ENCODE measurements around the gene GBF1. TPM values are rescaled to one million over a fixed set of nuclear protein-coding genes. Genes with fewer than 3 reads are reported as not detected.

Gene GBF1
- total and polyA plus RNA-seq, 2 donors from 2014 or later: 14.4 to 53.3 TPM

- Histone ChIP-seq H3K9me3 (ENCODE audit: control insufficient read depth in 2 of 3, insufficient read depth in 1 of 3, low read length in 3 of 3) (no peaks in the 10 kb centered on the region), H3K4me3 (ENCODE audit: low read length in 3 of 3) (no peak overlapping the region), H3K27ac (ENCODE audit: low read depth in 2 of 2, low read length in 2 of 2) (no peak overlapping the region), H3K36me3 (ENCODE audit: control insufficient read depth in 2 of 3, insufficient read depth in 3 of 3, low read length in 3 of 3) (no peaks in the 10 kb centered on the region), H3K9ac (ENCODE audit: low read length in 3 of 3) (no peak overlapping the region), H3K4me1 (ENCODE audit: control insufficient read depth in 2 of 3, insufficient read depth in 2 of 3, low read depth in 1 of 3, low read length in 3 of 3) (peaks cover 3 to 6% (median 3%) of the 10 kb centered on the region in 3 donors), H3K27me3 (ENCODE audit: control insufficient read depth, insufficient read depth, low read length) (no peaks in the 10 kb centered on the region)
- no peak for FAIRE-seq
- intact Hi-C loops (cut with DNase I): no loop called here
- no peak for DNase-seq
- no peak for TF ChIP-seq CTCF (IDR thresholded peaks at IDR 0.05; ENCODE audit: borderline replicate concordance, extremely low read depth, insufficient read depth)
Measured at GRCh38 chr10:102326031-102326430, 80.7 kb downstream of the GBF1 start.

GRCh38 chr10:102327002-102327401 lies 81.7 kb downstream of the GBF1 start:
- TF ChIP-seq CTCF (IDR thresholded peaks at IDR 0.05; ENCODE audit: borderline replicate concordance, extremely low read depth, insufficient read depth): no peak
- DNase-seq (peak in 2 of 5 donors; percentile 35 to 37), FAIRE-seq (no peak)
- Histone ChIP-seq H3K27ac (ENCODE audit: low read depth in 2 of 2, low read length in 2 of 2) (no peak overlapping the region), H3K27me3 (ENCODE audit: control insufficient read depth, insufficient read depth, low read length) (no peaks in the 10 kb centered on the region), H3K4me1 (ENCODE audit: control insufficient read depth in 2 of 3, insufficient read depth in 2 of 3, low read depth in 1 of 3, low read length in 3 of 3) (peaks cover 3 to 6% (median 3%) of the 10 kb centered on the region in 3 donors), H3K9ac (ENCODE audit: low read length in 3 of 3) (no peak overlapping the region), H3K9me3 (ENCODE audit: control insufficient read depth in 2 of 3, insufficient read depth in 1 of 3, low read length in 3 of 3) (no peaks in the 10 kb centered on the region), H3K36me3 (ENCODE audit: control insufficient read depth in 2 of 3, insufficient read depth in 3 of 3, low read length in 3 of 3) (no peaks in the 10 kb centered on the region), H3K4me3 (ENCODE audit: low read length in 3 of 3) (no peak overlapping the region)
- intact Hi-C loops (cut with DNase I): no loop called here

GRCh38 chr10:102327641-102328040 lies 82.3 kb downstream of the GBF1 start:
- FAIRE-seq (no peak), DNase-seq (peak in 2 of 5 donors; percentile 28 to 33)
- no peak overlapping the region for H3K4me3 ChIP-seq (ENCODE audit: low read length in 3 of 3)
- no peak overlapping the region for H3K9ac ChIP-seq (ENCODE audit: low read length in 3 of 3)
- no peaks in the 10 kb centered on the region for H3K27me3 ChIP-seq (ENCODE audit: control insufficient read depth, insufficient read depth, low read length)
- no peak for TF ChIP-seq CTCF (IDR thresholded peaks at IDR 0.05; ENCODE audit: borderline replicate concordance, extremely low read depth, insufficient read depth)
- peaks cover 3 to 6% (median 3%) of the 10 kb centered on the region in 3 donors for H3K4me1 ChIP-seq (ENCODE audit: control insufficient read depth in 2 of 3, insufficient read depth in 2 of 3, low read depth in 1 of 3, low read length in 3 of 3)
- H3K36me3 ChIP-seq (ENCODE audit: control insufficient read depth in 2 of 3, insufficient read depth in 3 of 3, low read length in 3 of 3): no peaks in the 10 kb centered on the region
- no peaks in the 10 kb centered on the region for H3K9me3 ChIP-seq (ENCODE audit: control insufficient read depth in 2 of 3, insufficient read depth in 1 of 3, low read length in 3 of 3)
- intact Hi-C loops (cut with DNase I): no loop called here
- no peak overlapping the region for H3K27ac ChIP-seq (ENCODE audit: low read depth in 2 of 2, low read length in 2 of 2)

- no peaks in the 10 kb centered on the region for H3K9me3 ChIP-seq (ENCODE audit: control insufficient read depth in 2 of 3, insufficient read depth in 1 of 3, low read length in 3 of 3)
- DNase-seq (no peak), FAIRE-seq (no peak)
- no peak overlapping the region for H3K9ac ChIP-seq (ENCODE audit: low read length in 3 of 3)
- TF ChIP-seq CTCF (IDR thresholded peaks at IDR 0.05; ENCODE audit: borderline replicate concordance, extremely low read depth, insufficient read depth): no peak
- no peaks in the 10 kb centered on the region for H3K36me3 ChIP-seq (ENCODE audit: control insufficient read depth in 2 of 3, insufficient read depth in 3 of 3, low read length in 3 of 3)
- peaks cover under 1 to 9% (median 5%) of the 10 kb centered on the region in 3 donors for H3K4me1 ChIP-seq (ENCODE audit: control insufficient read depth in 2 of 3, insufficient read depth in 2 of 3, low read depth in 1 of 3, low read length in 3 of 3)
- no peaks in the 10 kb centered on the region for H3K27me3 ChIP-seq (ENCODE audit: control insufficient read depth, insufficient read depth, low read length)
- no peak overlapping the region for H3K27ac ChIP-seq (ENCODE audit: low read depth in 2 of 2, low read length in 2 of 2)
- intact Hi-C loops (cut with DNase I): no loop called here
- no peak overlapping the region for H3K4me3 ChIP-seq (ENCODE audit: low read length in 3 of 3)
Measured at GRCh38 chr10:102332772-102333171, 87.4 kb downstream of the GBF1 start.

Data from kidney (tissue), 14 donors.